Measurements from ENCODE around the gene ITGB2. TPM values are rescaled to one million over a fixed set of nuclear protein-coding genes. Genes with fewer than 3 reads are reported as not detected.
A peak's percentile ranks its signal among the peaks of the same experiment; 100 is the strongest.

The ITGB2 gene
- total RNA-seq, result 35.1 TPM

- H3K4me3 ChIP-seq, result peak within 1 kb of the TSS; percentile 10 to 34
- intact Hi-C loops (cut with DNase I), result no loop called here
- no peaks in the 10 kb centered on the region for H3K27me3 ChIP-seq
- no peaks in the 10 kb centered on the region for H3K4me1 ChIP-seq
- no peaks in the 10 kb centered on the region for H3K9me3 ChIP-seq
- no peak for DNase-seq (ENCODE audit: extremely low spot score in 2 of 2)
- H3K36me3 ChIP-seq, result no peaks in the 10 kb centered on the region
- H3K27ac ChIP-seq, result no peak within 1 kb of the TSS
- peak in 1 of 2 donors; percentile 16 for TF ChIP-seq POLR2AphosphoS5 (IDR thresholded peaks at IDR 0.05; ENCODE audit: insufficient read depth in 1 of 2, low read depth in 1 of 2)
- no peak for TF ChIP-seq POLR2A (IDR thresholded peaks at IDR 0.05)
- TF ChIP-seq CTCF (IDR thresholded peaks at IDR 0.05), result no peak
Measured at GRCh38 chr21:44920694-44921604, at the start of gene ITGB2. Gene ITGB2, minus strand, starts transcription at chr21:44920899. Its CDS starts 10,117 bp downstream, at chr21:44910782.

GRCh38 chr21:44969931-44970755 is 49.4 kb upstream of the ITGB2 start:
- Histone ChIP-seq H3K4me1 (peaks cover 23% of the 10 kb centered on the region), H3K27ac (no peak overlapping the region), H3K4me3 (no peak overlapping the region)

GRCh38 chr21:44969066-44969670 is 48.5 kb upstream of the ITGB2 start:
- Histone ChIP-seq H3K4me3 (no peak overlapping the region), H3K36me3 (peaks cover 0 to 8% of the 10 kb centered on the region in 2 donors), H3K9me3 (no peaks in the 10 kb centered on the region), H3K27me3 (no peaks in the 10 kb centered on the region), H3K4me1 (peaks cover 23% of the 10 kb centered on the region), H3K27ac (no peak overlapping the region)
- DNase-seq (ENCODE audit: extremely low spot score in 2 of 2), result no peak
- no peak for TF ChIP-seq POLR2A (IDR thresholded peaks at IDR 0.05)
- no peak for TF ChIP-seq POLR2AphosphoS5 (IDR thresholded peaks at IDR 0.05; ENCODE audit: insufficient read depth in 1 of 2, low read depth in 1 of 2)
- no peak for TF ChIP-seq CTCF (IDR thresholded peaks at IDR 0.05)
- intact Hi-C loops (cut with DNase I), result no loop called here

More at GRCh38 chr21:44969931-44970755, 49.4 kb upstream of the ITGB2 start:
- no peak for DNase-seq (ENCODE audit: extremely low spot score in 2 of 2)
- Histone ChIP-seq H3K9me3 (no peaks in the 10 kb centered on the region), H3K27me3 (no peaks in the 10 kb centered on the region), H3K36me3 (peaks cover 0 to 13% of the 10 kb centered on the region in 2 donors)
- TF ChIP-seq POLR2A (IDR thresholded peaks at IDR 0.05) (no peak), POLR2AphosphoS5 (IDR thresholded peaks at IDR 0.05; ENCODE audit: insufficient read depth in 1 of 2, low read depth in 1 of 2) (no peak), CTCF (IDR thresholded peaks at IDR 0.05) (no peak)
- intact Hi-C loops (cut with DNase I), result no loop called here

GRCh38 chr21:44967082-44968047 is 46.7 kb upstream of the ITGB2 start:
- Histone ChIP-seq H3K9me3 (no peaks in the 10 kb centered on the region), H3K27me3 (no peaks in the 10 kb centered on the region), H3K4me3 (peak overlapping the region; percentile 5 to 27), H3K4me1 (peaks cover 23% of the 10 kb centered on the region), H3K36me3 (peaks cover 0 to 8% of the 10 kb centered on the region in 2 donors), H3K27ac (peak overlapping the region; percentile 30)
- intact Hi-C loops (cut with DNase I), result no loop called here
- DNase-seq (ENCODE audit: extremely low spot score in 2 of 2), result no peak
- TF ChIP-seq POLR2AphosphoS5 (IDR thresholded peaks at IDR 0.05; ENCODE audit: insufficient read depth in 1 of 2, low read depth in 1 of 2) (no peak), POLR2A (IDR thresholded peaks at IDR 0.05) (no peak), CTCF (IDR thresholded peaks at IDR 0.05) (no peak)
